ENCODE data around the gene ALDH1L2. TPM values are rescaled to one million over a fixed set of nuclear protein-coding genes. Genes with fewer than 3 reads are reported as not detected.

Gene ALDH1L2
- polyA plus RNA-seq, 1 donor (not counting 4 experiments of a cell fraction or from before 2014, with no cell fraction given): 1.8 TPM

- H3K4me2 ChIP-seq (ENCODE audit: control insufficient read depth, extremely low read depth, insufficient read depth, low read depth, low read length): no peak overlapping the region
- H3K79me2 ChIP-seq (ENCODE audit: control insufficient read depth, insufficient read depth, low read length): peaks cover 1% of the 10 kb centered on the region
- FAIRE-seq (no peak), DNase-seq (ENCODE audit: low read depth, low spot score) (no peak)
- no peak for TF ChIP-seq EZH2 (IDR thresholded peaks at IDR 0.05; ENCODE audit: low read length)
- TF ChIP-seq CTCF (optimal IDR thresholded peaks at IDR 0.05 in 1 of 3, IDR thresholded peaks at IDR 0.05 in 1 of 3, conservative IDR thresholded peaks at IDR 0.05 in 1 of 3; ENCODE audit: extremely low read depth in 1 of 3, insufficient read depth in 2 of 3, low read length in 3 of 3): no peak
- no peak overlapping the region for H3K4me3 ChIP-seq (ENCODE audit: control insufficient read depth in 2 of 3, extremely low read depth in 1 of 3, insufficient read depth in 2 of 3, low read depth in 1 of 3, low read length in 3 of 3)
- dilution Hi-C loops (cut with MboI; ENCODE audit: extremely low pct_ligation_motif_present, low sequenced_read_pairs): no loop called here
- H3K36me3 ChIP-seq (ENCODE audit: control insufficient read depth in 2 of 2, extremely low read depth in 1 of 2, insufficient read depth in 2 of 2, low read length in 2 of 2): no peaks in the 10 kb centered on the region
- no peak overlapping the region for H3K9ac ChIP-seq (ENCODE audit: control insufficient read depth, extremely low read depth, insufficient read depth, low read length)
- no peak overlapping the region for H3K27ac ChIP-seq (ENCODE audit: control insufficient read depth, insufficient read depth, low read length)
- no peak overlapping the region for H2AFZ ChIP-seq (ENCODE audit: control insufficient read depth, low read length)
- H3K4me1 ChIP-seq (ENCODE audit: control insufficient read depth, extremely low read depth, insufficient read depth, low read length): peaks cover 11% of the 10 kb centered on the region
- no peaks in the 10 kb centered on the region for H4K20me1 ChIP-seq (ENCODE audit: control insufficient read depth, extremely low read depth, insufficient read depth, low read length)
- peaks cover 6% of the 10 kb centered on the region for H3K27me3 ChIP-seq (ENCODE audit: control insufficient read depth, extremely low read depth, insufficient read depth, low read length)
- H3K9me1 ChIP-seq (ENCODE audit: control insufficient read depth, extremely low read depth, insufficient read depth, low read length): no peaks in the 10 kb centered on the region
- no peaks in the 10 kb centered on the region for H3K9me3 ChIP-seq (ENCODE audit: control insufficient read depth, low read depth, low read length)
Observed at GRCh38 chr12:105102673-105103072, 18.4 kb upstream of the ALDH1L2 start.

- no peak overlapping the region for H3K4me2 ChIP-seq (ENCODE audit: control insufficient read depth, extremely low read depth, insufficient read depth, low read depth, low read length)
- DNase-seq (ENCODE audit: low read depth, low spot score): no peak
- H3K79me2 ChIP-seq (ENCODE audit: control insufficient read depth, insufficient read depth, low read length): no peaks in the 10 kb centered on the region
- no peak overlapping the region for H2AFZ ChIP-seq (ENCODE audit: control insufficient read depth, low read length)
- no peaks in the 10 kb centered on the region for H3K9me1 ChIP-seq (ENCODE audit: control insufficient read depth, extremely low read depth, insufficient read depth, low read length)
- H3K36me3 ChIP-seq (ENCODE audit: control insufficient read depth in 2 of 2, extremely low read depth in 1 of 2, insufficient read depth in 2 of 2, low read length in 2 of 2): no peaks in the 10 kb centered on the region
- H3K27ac ChIP-seq (ENCODE audit: control insufficient read depth, insufficient read depth, low read length): no peak overlapping the region
- no peak for FAIRE-seq
- H3K4me1 ChIP-seq (ENCODE audit: control insufficient read depth, extremely low read depth, insufficient read depth, low read length): peaks cover 3% of the 10 kb centered on the region
- TF ChIP-seq CTCF (optimal IDR thresholded peaks at IDR 0.05 in 1 of 3, IDR thresholded peaks at IDR 0.05 in 1 of 3, conservative IDR thresholded peaks at IDR 0.05 in 1 of 3; ENCODE audit: extremely low read depth in 1 of 3, insufficient read depth in 2 of 3, low read length in 3 of 3) (no peak), EZH2 (IDR thresholded peaks at IDR 0.05; ENCODE audit: low read length) (no peak)
- H3K4me3 ChIP-seq (ENCODE audit: control insufficient read depth in 2 of 3, extremely low read depth in 1 of 3, insufficient read depth in 2 of 3, low read depth in 1 of 3, low read length in 3 of 3): no peak overlapping the region
- no peaks in the 10 kb centered on the region for H4K20me1 ChIP-seq (ENCODE audit: control insufficient read depth, extremely low read depth, insufficient read depth, low read length)
- dilution Hi-C loops (cut with MboI; ENCODE audit: extremely low pct_ligation_motif_present, low sequenced_read_pairs): no loop called here
- peaks cover 6% of the 10 kb centered on the region for H3K27me3 ChIP-seq (ENCODE audit: control insufficient read depth, extremely low read depth, insufficient read depth, low read length)
- H3K9ac ChIP-seq (ENCODE audit: control insufficient read depth, extremely low read depth, insufficient read depth, low read length): no peak overlapping the region
- no peaks in the 10 kb centered on the region for H3K9me3 ChIP-seq (ENCODE audit: control insufficient read depth, low read depth, low read length)
Observed at GRCh38 chr12:105100998-105101397, 16.7 kb upstream of the ALDH1L2 start.
